SK-N-SH treated with all-trans-retinoic acid at 6 μM for 48 hours (cell line): ENCODE measurements around the gene LAMB4.

Experiments
- ARNTL ChIP-seq: fragments of 450-650 bp; formaldehyde crosslinking; IDR thresholded peaks from 2 replicates; pipeline ENCODE4 v1.5.0; 2020; ENCODE audit warnings: low read depth, mild to moderate bottlenecking, moderate library complexity, borderline replicate concordance
- CREB5 ChIP-seq: fragments of 250-450 bp; sonication (Bioruptor Pico); IDR thresholded peaks from 2 replicates; pipeline ENCODE4 v1.5.1; 2020; ENCODE audit warnings: low read depth, mild to moderate bottlenecking, moderate library complexity
- CSDC2 ChIP-seq: fragments of 250-450 bp; sonication (Bioruptor Pico); IDR thresholded peaks from 2 replicates; pipeline ENCODE4 v1.5.0; 2020; ENCODE audit warnings: mild to moderate bottlenecking, moderate library complexity
- OSR1 ChIP-seq: fragments of 250-450 bp; sonication (Bioruptor Pico); IDR thresholded peaks from 2 replicates; pipeline ENCODE4 v1.8.0; 2022; ENCODE audit warnings: moderate library complexity, mild to moderate bottlenecking, inconsistent platforms
- PATZ1 ChIP-seq: fragments of 250-450 bp; sonication (Bioruptor Pico); IDR thresholded peaks from 2 replicates; pipeline ENCODE4 v1.8.0; 2020; ENCODE audit warnings: mild to moderate bottlenecking, moderate library complexity, borderline replicate concordance
- RARB ChIP-seq: fragments of 250-450 bp; sonication (Bioruptor Pico); IDR thresholded peaks from 2 replicates; pipeline ENCODE4 v1.8.0; 2021; ENCODE audit warnings: mild to moderate bottlenecking, moderate library complexity
- TCF4 ChIP-seq: fragments of 250-450 bp; sonication (Bioruptor Pico); IDR thresholded peaks from 2 replicates; pipeline ENCODE4 v1.8.0; 2021; ENCODE audit warnings: mild to moderate bottlenecking, moderate library complexity, borderline replicate concordance
- ZC3H10 ChIP-seq: fragments of 250-450 bp; sonication (Bioruptor Pico); IDR thresholded peaks from 2 replicates; pipeline ENCODE4 v1.5.1; 2021; ENCODE audit warnings: mild to moderate bottlenecking, moderate library complexity
- ZFP3 ChIP-seq: fragments of 250-450 bp; sonication (Bioruptor Pico); IDR thresholded peaks from 2 replicates; pipeline ENCODE4 v1.5.0; 2020; ENCODE audit warnings: mild to moderate bottlenecking, moderate library complexity
- ZFP30 ChIP-seq: fragments of 450-650 bp; formaldehyde crosslinking; IDR thresholded peaks from 2 replicates; pipeline ENCODE4 v1.5.0; 2022; ENCODE audit warnings: mild to moderate bottlenecking, moderate library complexity
- ZNF565 ChIP-seq: fragments of 450-650 bp; formaldehyde crosslinking; conservative IDR thresholded peaks from 2 replicates; pipeline ENCODE4 v1.5.0; 2020; ENCODE audit warnings: low read depth, mild to moderate bottlenecking, moderate library complexity
- ZNF70 ChIP-seq: fragments of 450-650 bp; formaldehyde crosslinking; IDR thresholded peaks from 2 replicates; pipeline ENCODE4 v1.5.0; 2020; ENCODE audit warnings: mild to moderate bottlenecking, moderate library complexity

- TF ChIP-seq ZFP3 = no peak
- TF ChIP-seq CREB5 (CRISPR knock-in tag) = no peak; the same call in 1 of the 2 replicates
- no peak for TF ChIP-seq RARB (CRISPR knock-in tag)
- TF ChIP-seq CSDC2 (CRISPR knock-in tag) = no peak
- no peak for TF ChIP-seq ZFP30 (CRISPR knock-in tag)
- no peak for TF ChIP-seq PATZ1 (CRISPR knock-in tag)
- TF ChIP-seq ARNTL (CRISPR knock-in tag) = no peak
- TF ChIP-seq OSR1 (CRISPR knock-in tag) = peak; percentile 50; the same call in 1 of the 2 replicates
- peak; percentile 37; the same call in 1 of the 2 replicates for TF ChIP-seq ZC3H10 (CRISPR knock-in tag)
- no peak for TF ChIP-seq TCF4 (CRISPR knock-in tag)
- TF ChIP-seq ZNF565 (CRISPR knock-in tag) = no peak
- no peak for TF ChIP-seq ZNF70 (CRISPR knock-in tag)
Observed at GRCh38 chr7:108014747-108015682, 115.1 kb downstream of the LAMB4 start.
